ENCODE measurements around the gene SPIB.

DNA sequence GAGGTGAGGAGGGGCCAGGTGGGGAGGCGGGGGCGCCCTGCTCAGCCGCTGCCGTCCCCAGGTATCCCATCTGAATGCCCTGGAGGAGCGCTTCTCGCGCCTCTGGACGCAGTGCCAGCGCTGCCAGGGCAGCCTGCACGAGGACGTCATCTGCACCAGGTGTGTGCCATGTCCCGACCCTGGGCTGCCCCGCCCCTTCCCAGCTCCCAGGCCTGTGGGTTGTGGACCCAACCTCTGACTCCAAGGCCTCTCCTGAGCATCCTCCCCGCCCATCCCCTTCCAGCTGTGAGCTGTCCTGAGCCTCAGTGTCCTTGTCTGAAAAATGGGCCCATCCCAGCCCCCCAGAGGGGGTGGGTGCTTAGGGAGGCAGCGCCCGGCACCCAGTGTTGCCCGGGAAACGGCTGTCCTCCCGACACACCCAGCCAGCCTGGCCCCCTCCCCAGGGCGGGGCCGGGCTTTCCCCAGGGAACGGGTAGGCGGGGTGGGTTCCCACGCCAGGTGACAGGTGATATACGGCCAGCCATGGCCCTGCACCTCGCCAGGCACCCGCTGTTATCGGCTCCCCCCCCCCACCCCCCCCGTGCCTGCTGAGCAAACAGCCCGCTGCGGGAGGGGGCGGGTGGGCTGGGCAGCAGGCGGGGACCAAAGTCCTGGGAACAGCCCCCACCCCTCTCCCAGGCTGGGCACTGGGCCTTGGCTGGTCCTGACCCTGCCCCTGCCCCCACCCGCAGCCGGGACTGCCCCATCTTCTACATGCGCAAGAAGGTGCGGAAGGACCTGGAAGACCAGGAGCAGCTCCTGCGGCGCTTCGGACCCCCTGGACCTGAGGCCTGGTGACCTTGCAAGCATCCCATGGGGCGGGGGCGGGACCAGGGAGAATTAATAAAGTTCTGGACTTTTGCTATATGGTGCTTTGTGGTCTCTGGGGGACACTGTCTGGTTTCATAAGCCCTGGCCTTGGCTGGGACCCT is 1.3 kb upstream of the SPIB start:
- TF ChIP-seq CTCF (IDR thresholded peaks at IDR 0.05; ENCODE audit: low read depth, low read length): no peak
- TF ChIP-seq EZH2phosphoT487 (IDR thresholded peaks at IDR 0.05; ENCODE audit: low read depth): no peak

All from OCI-LY3 (cell line).